Progenitor cell of endocrine pancreas (in vitro differentiated cells): ENCODE data around the gene NSMCE1. TPM values are rescaled to one million over a fixed set of nuclear protein-coding genes. Genes with fewer than 3 reads are reported as not detected.

ENCODE experiments used
- DNase-seq: peaks from one replicate; pipeline ENCODE4 v3.0.0; 2021; ENCODE audit warnings: low spot score; ENCODE audit not compliant: unreplicated experiment
- H3K27ac Mint-ChIP-seq: 2 replicates; pipeline ENCODE4 v1.8.0; 2021; ENCODE audit warnings: mild to moderate bottlenecking, moderate library complexity, mixed read lengths
- H3K27me3 Mint-ChIP-seq: 2 replicates; pipeline ENCODE4 v1.8.0; 2021; ENCODE audit warnings: mixed read lengths
- H3K36me3 Mint-ChIP-seq: 2 replicates; pipeline ENCODE4 v1.8.0; 2022; ENCODE audit warnings: mixed read lengths; ENCODE audit not compliant: insufficient read depth
- H3K4me1 Mint-ChIP-seq: 2 replicates; pipeline ENCODE4 v1.8.0; 2021; ENCODE audit warnings: low read depth, mixed read lengths
- H3K4me3 Mint-ChIP-seq: 2 replicates; pipeline ENCODE4 v1.8.0; 2021; ENCODE audit warnings: low read depth, mild to moderate bottlenecking, moderate library complexity, mixed read lengths
- H3K9me3 Mint-ChIP-seq: 2 replicates; pipeline ENCODE4 v1.8.0; 2021; ENCODE audit warnings: low read depth, mixed read lengths
- CTCF ChIP-seq: fragments of 200-600 bp; sonication (generic); IDR thresholded peaks from one replicate; pipeline ENCODE4 v1.5.0; 2021; ENCODE audit warnings: antibody characterized with exemption, mild to moderate bottlenecking; ENCODE audit not compliant: unreplicated experiment
- total RNA-seq: library from RNA; stranded (reverse); gene quantifications from 2 replicates; pipeline ENCODE4 v1.2.1, GENCODE V29; 2021

Gene NSMCE1
- total RNA-seq, 1 donor from 2014 or later: 26.2 TPM

GRCh38 chr16:27235055-27235937, 33.3 kb downstream of the NSMCE1 start:
- H3K27me3 Mint-ChIP-seq: peaks cover 5% of the 10 kb centered on the region
- H3K27ac Mint-ChIP-seq: no peak overlapping the region
- no peak overlapping the region for H3K4me3 Mint-ChIP-seq
- H3K9me3 Mint-ChIP-seq: no peaks in the 10 kb centered on the region
- H3K36me3 Mint-ChIP-seq: peaks cover 1% of the 10 kb centered on the region
- TF ChIP-seq CTCF: peak; percentile 83
- no peak for DNase-seq
- peaks cover 8% of the 10 kb centered on the region for H3K4me1 Mint-ChIP-seq

GRCh38 chr16:27234603-27235002, 34.0 kb downstream of the NSMCE1 start:
- no peak for TF ChIP-seq CTCF
- peaks cover 1% of the 10 kb centered on the region for H3K36me3 Mint-ChIP-seq
- no peak overlapping the region for H3K4me3 Mint-ChIP-seq
- DNase-seq: no peak
- peaks cover 5% of the 10 kb centered on the region for H3K27me3 Mint-ChIP-seq
- peaks cover 8% of the 10 kb centered on the region for H3K4me1 Mint-ChIP-seq
- H3K9me3 Mint-ChIP-seq: no peaks in the 10 kb centered on the region
- no peak overlapping the region for H3K27ac Mint-ChIP-seq

- Mint-ChIP-seq H3K27me3 (peaks cover 5% of the 10 kb centered on the region), H3K4me3 (no peak overlapping the region), H3K36me3 (peaks cover 1% of the 10 kb centered on the region), H3K9me3 (no peaks in the 10 kb centered on the region), H3K4me1 (peaks cover 8% of the 10 kb centered on the region), H3K27ac (no peak overlapping the region)
- no peak for DNase-seq
- no peak for TF ChIP-seq CTCF
Measured at GRCh38 chr16:27234171-27234570, 34.4 kb downstream of the NSMCE1 start.

GRCh38 chr16:27233731-27234130, 34.8 kb downstream of the NSMCE1 start:
- no peaks in the 10 kb centered on the region for H3K9me3 Mint-ChIP-seq
- H3K27ac Mint-ChIP-seq: no peak overlapping the region
- no peak for DNase-seq
- peaks cover 5% of the 10 kb centered on the region for H3K27me3 Mint-ChIP-seq
- H3K36me3 Mint-ChIP-seq: peaks cover 1% of the 10 kb centered on the region
- H3K4me3 Mint-ChIP-seq: no peak overlapping the region
- no peak for TF ChIP-seq CTCF
- H3K4me1 Mint-ChIP-seq: peaks cover 8% of the 10 kb centered on the region

- H3K36me3 Mint-ChIP-seq: peaks cover 1% of the 10 kb centered on the region
- H3K9me3 Mint-ChIP-seq: no peaks in the 10 kb centered on the region
- H3K27me3 Mint-ChIP-seq: peaks cover 4% of the 10 kb centered on the region
- H3K4me3 Mint-ChIP-seq: no peak overlapping the region
- H3K4me1 Mint-ChIP-seq: peaks cover 8% of the 10 kb centered on the region
- no peak for DNase-seq
- H3K27ac Mint-ChIP-seq: no peak overlapping the region
- TF ChIP-seq CTCF: no peak
Measured at GRCh38 chr16:27232901-27233625, 35.5 kb downstream of the NSMCE1 start.
